ENCODE results near the gene SNRPD3.

SNRPD3 gene

DNA sequence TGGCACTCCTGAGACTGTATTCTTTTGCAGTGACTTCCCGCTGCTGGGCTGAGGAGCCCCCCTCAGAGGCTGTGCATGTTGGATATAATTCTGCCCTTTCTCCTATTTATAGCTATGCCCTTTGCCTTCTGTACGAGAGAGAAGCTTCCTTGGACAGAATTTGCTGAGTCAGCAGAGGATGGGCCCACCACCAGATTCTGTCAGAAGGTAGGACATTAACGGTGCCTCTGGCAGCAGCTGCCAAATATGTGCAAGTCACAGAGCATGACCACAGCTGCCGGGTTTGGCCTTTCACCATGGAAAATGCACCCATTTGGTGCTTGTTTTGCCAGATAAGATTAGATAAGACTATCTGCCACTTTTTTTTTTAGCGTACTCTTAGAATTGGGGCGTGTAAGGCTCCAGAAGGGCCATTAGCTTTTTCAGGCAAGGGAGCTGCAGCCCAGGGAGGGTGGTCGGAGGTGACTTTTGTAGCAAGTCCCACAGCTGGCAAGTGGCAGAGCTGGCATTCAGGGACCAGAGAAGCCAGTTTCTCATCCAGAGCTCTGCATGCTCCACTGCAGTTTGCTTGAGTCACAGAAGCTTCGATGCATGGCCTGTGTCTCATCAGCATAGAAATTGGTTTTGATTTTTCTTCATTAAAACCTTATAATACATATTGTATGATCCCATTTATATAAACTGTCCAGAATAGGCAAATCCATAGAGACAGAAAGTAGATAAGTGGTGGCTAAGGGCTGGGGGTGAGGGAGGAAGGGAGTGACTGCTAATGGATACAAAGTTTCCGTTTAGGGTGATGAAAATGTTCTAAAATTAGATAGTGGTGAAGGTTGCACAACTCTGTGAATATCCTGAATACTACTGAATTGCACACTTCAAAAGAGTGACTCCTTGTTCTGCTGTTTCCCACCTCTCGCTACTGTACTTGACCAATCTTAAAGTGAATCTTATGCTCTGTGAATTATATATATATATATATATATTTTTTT, 44.9 kb upstream of the SNRPD3 start:
- Histone ChIP-seq H2AFZ (ENCODE audit: low read depth, low read length) (no peak overlapping the region), H3K4me3 (ENCODE audit: low read depth in 1 of 2, low read length in 2 of 2) (no peak overlapping the region)

DNA sequence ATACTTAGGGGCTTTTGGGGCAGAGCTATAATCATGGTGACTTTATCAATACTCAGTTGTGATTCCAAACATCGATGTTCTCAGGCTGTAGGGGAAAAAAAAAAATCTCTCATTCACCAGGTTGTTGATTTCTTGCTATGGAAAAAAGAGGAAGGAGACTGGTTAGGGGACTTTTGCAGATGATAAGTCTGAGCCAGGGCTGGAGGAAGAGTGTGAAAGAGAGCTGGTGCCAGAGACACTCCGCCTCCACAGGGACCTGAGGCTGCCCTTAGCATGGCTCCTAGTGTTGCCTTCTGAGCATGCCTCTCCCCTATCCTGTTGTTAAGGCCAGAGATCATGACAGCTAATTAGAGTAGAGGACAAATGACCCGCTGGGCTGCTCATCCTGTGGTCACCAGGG, 43.8 kb upstream of the SNRPD3 start:
- ATAC-seq (ENCODE audit: insufficient read depth, low read depth) = no peak
- no peak for TF ChIP-seq EZH2 (IDR thresholded peaks at IDR 0.05; ENCODE audit: borderline replicate concordance, low read depth, low read length, severe bottlenecking)
- Histone ChIP-seq H3K36me3 (ENCODE audit: insufficient read depth, low read length) (no peaks in the 10 kb centered on the region), H3K9me3 (ENCODE audit: insufficient read depth, low read length, severe bottlenecking) (no peaks in the 10 kb centered on the region), H3K79me2 (ENCODE audit: insufficient read depth, low read length) (no peaks in the 10 kb centered on the region), H3K4me1 (ENCODE audit: insufficient read depth, low read length) (no peaks in the 10 kb centered on the region), H3K4me3 (ENCODE audit: low read depth in 1 of 2, low read length in 2 of 2) (no peak overlapping the region), H3K27ac (ENCODE audit: low read length) (no peak overlapping the region), H3K27me3 (ENCODE audit: insufficient read depth, low read length, poor library complexity) (no peaks in the 10 kb centered on the region), H4K20me1 (ENCODE audit: insufficient read depth, low read length) (no peaks in the 10 kb centered on the region), H3K4me2 (ENCODE audit: insufficient read depth, low read length) (no peak overlapping the region), H2AFZ (ENCODE audit: low read depth, low read length) (no peak overlapping the region), H3K9ac (ENCODE audit: low read depth, low read length) (no peak overlapping the region)
- no peak for DNase-seq

More for the DNA sequence above, 44.9 kb upstream of the SNRPD3 start:
- Histone ChIP-seq H3K9ac (ENCODE audit: low read depth, low read length) (no peak overlapping the region), H3K27me3 (ENCODE audit: insufficient read depth, low read length, poor library complexity) (no peaks in the 10 kb centered on the region), H3K79me2 (ENCODE audit: insufficient read depth, low read length) (no peaks in the 10 kb centered on the region), H3K36me3 (ENCODE audit: insufficient read depth, low read length) (no peaks in the 10 kb centered on the region), H4K20me1 (ENCODE audit: insufficient read depth, low read length) (no peaks in the 10 kb centered on the region), H3K4me1 (ENCODE audit: insufficient read depth, low read length) (no peaks in the 10 kb centered on the region), H3K4me2 (ENCODE audit: insufficient read depth, low read length) (no peak overlapping the region), H3K27ac (ENCODE audit: low read length) (no peak overlapping the region), H3K9me3 (ENCODE audit: insufficient read depth, low read length, severe bottlenecking) (no peaks in the 10 kb centered on the region)
- TF ChIP-seq, protein P1, sequence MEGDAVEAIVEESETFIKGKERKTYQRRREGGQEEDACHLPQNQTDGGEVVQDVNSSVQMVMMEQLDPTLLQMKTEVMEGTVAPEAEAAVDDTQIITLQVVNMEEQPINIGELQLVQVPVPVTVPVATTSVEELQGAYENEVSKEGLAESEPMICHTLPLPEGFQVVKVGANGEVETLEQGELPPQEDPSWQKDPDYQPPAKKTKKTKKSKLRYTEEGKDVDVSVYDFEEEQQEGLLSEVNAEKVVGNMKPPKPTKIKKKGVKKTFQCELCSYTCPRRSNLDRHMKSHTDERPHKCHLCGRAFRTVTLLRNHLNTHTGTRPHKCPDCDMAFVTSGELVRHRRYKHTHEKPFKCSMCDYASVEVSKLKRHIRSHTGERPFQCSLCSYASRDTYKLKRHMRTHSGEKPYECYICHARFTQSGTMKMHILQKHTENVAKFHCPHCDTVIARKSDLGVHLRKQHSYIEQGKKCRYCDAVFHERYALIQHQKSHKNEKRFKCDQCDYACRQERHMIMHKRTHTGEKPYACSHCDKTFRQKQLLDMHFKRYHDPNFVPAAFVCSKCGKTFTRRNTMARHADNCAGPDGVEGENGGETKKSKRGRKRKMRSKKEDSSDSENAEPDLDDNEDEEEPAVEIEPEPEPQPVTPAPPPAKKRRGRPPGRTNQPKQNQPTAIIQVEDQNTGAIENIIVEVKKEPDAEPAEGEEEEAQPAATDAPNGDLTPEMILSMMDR (IDR thresholded peaks at IDR 0.05; ENCODE audit: borderline replicate concordance, extremely low read depth, low read length, poor library complexity, severe bottlenecking) = no peak
- no peak for TF ChIP-seq EZH2 (IDR thresholded peaks at IDR 0.05; ENCODE audit: borderline replicate concordance, low read depth, low read length, severe bottlenecking)
- no peak for ATAC-seq (ENCODE audit: insufficient read depth, low read depth)
- no peak for DNase-seq

GRCh38 chr22:24513378-24514240, 42.2 kb upstream of the SNRPD3 start:
- H4K20me1 ChIP-seq (ENCODE audit: insufficient read depth, low read length) = no peaks in the 10 kb centered on the region
- peaks cover 1% of the 10 kb centered on the region; the same call in 1 of the 2 replicates for H3K4me1 ChIP-seq (ENCODE audit: insufficient read depth, low read length)
- H3K27me3 ChIP-seq (ENCODE audit: insufficient read depth, low read length, poor library complexity) = no peaks in the 10 kb centered on the region
- TF ChIP-seq EZH2 (IDR thresholded peaks at IDR 0.05; ENCODE audit: borderline replicate concordance, low read depth, low read length, severe bottlenecking) = no peak
- TF ChIP-seq, protein P1 (IDR thresholded peaks at IDR 0.05; ENCODE audit: borderline replicate concordance, extremely low read depth, low read length, poor library complexity, severe bottlenecking) = no peak
- no peaks in the 10 kb centered on the region for H3K9me3 ChIP-seq (ENCODE audit: insufficient read depth, low read length, severe bottlenecking)
- H2AFZ ChIP-seq (ENCODE audit: low read depth, low read length) = no peak overlapping the region
- H3K4me3 ChIP-seq (ENCODE audit: low read depth in 1 of 2, low read length in 2 of 2) = no peak overlapping the region
- no peaks in the 10 kb centered on the region for H3K36me3 ChIP-seq (ENCODE audit: insufficient read depth, low read length)
- no peak overlapping the region for H3K9ac ChIP-seq (ENCODE audit: low read depth, low read length)
- H3K79me2 ChIP-seq (ENCODE audit: insufficient read depth, low read length) = no peaks in the 10 kb centered on the region
- no peak overlapping the region for H3K27ac ChIP-seq (ENCODE audit: low read length)
- H3K4me2 ChIP-seq (ENCODE audit: insufficient read depth, low read length) = no peak overlapping the region
- DNase-seq = no peak
- ATAC-seq (ENCODE audit: insufficient read depth, low read depth) = no peak

Data from DND-41 (cell line).